Thoracic aorta (tissue), 2 donors: Measurements from ENCODE around the gene NFE2L2. TPM values are rescaled to one million over a fixed set of nuclear protein-coding genes. Genes with fewer than 3 reads are reported as not detected.

Experiments used
- ATAC-seq: fragments of 150-250 bp; one replicate; pipeline ENCODE4 v1.8.0; 2017; ENCODE audit warnings: low read depth; ENCODE audit not compliant: insufficient number of reproducible peaks, low FRiP score
- DNase-seq: peaks from one replicate; pipeline ENCODE4 v3.0.0-alpha.2; 2020; ENCODE audit warnings: low spot score
- H3K27ac ChIP-seq, 2 donors: fragments of 200-600 bp; sonication (generic); 1 replicate in 1 of 2; 2 replicates in 1 of 2; pipeline ENCODE4 v1.5.1; 2016; ENCODE audit warnings: mild to moderate bottlenecking in 2 of 2, moderate library complexity in 2 of 2
- H3K27me3 ChIP-seq: fragments of 200-600 bp; sonication (generic); replicated peaks from 2 replicates; pipeline ENCODE4 v1.6.0; 2016; ENCODE audit warnings: mild to moderate bottlenecking; ENCODE audit not compliant: insufficient read depth
- H3K36me3 ChIP-seq: fragments of 200-600 bp; sonication (generic); one replicate; pipeline ENCODE4 v1.5.1; 2016
- H3K4me1 ChIP-seq, 2 donors: fragments of 200-600 bp; sonication (generic); 1 replicate in 1 of 2; 2 replicates in 1 of 2; pipeline versions ENCODE4 v1.5.1 to v1.6.0; 2016; ENCODE audit warnings: low read depth in 2 of 2, mild to moderate bottlenecking in 1 of 2; ENCODE audit not compliant: control insufficient read depth in 1 of 2
- H3K4me3 ChIP-seq: fragments of 200-600 bp; sonication (generic); 2 replicates; pipeline ENCODE4 v1.5.1; 2016; ENCODE audit warnings: mild to moderate bottlenecking
- H3K9me3 ChIP-seq: fragments of 200-600 bp; sonication (generic); 2 replicates; pipeline ENCODE4 v1.5.1; 2016
- CTCF ChIP-seq: fragments of 200-600 bp; sonication (generic); IDR thresholded peaks from one replicate; pipeline ENCODE4 v1.5.1; 2019; ENCODE audit warnings: antibody characterized with exemption
- total RNA-seq, 2 donors: library from RNA; depleted of rRNA; stranded (reverse); fragments of >200 nt; gene quantifications; one replicate each; pipeline versions ENCODE4 v1.1.0 to v1.2.3, GENCODE V29; 2016

The NFE2L2 gene
- total RNA-seq, 2 donors from 2014 or later, result 64.3 to 155 TPM

- H3K4me1 ChIP-seq, result peaks cover 14 to 61% of the 10 kb centered on the region in 2 donors
- TF ChIP-seq CTCF, result no peak
- no peaks in the 10 kb centered on the region for H3K36me3 ChIP-seq
- no peaks in the 10 kb centered on the region for H3K27me3 ChIP-seq
- no peak overlapping the region for H3K4me3 ChIP-seq
- no peak for DNase-seq
- H3K9me3 ChIP-seq, result no peaks in the 10 kb centered on the region
- H3K27ac ChIP-seq, result peak overlapping the region; percentile 74 to 79
- no peak for ATAC-seq
These were observed 15.3 kb upstream of the NFE2L2 start for GRCh38 chr2:177279847-177280246.

- DNase-seq (no peak), ATAC-seq (no peak)
- no peaks in the 10 kb centered on the region for H3K36me3 ChIP-seq
- H3K27me3 ChIP-seq, result no peaks in the 10 kb centered on the region
- H3K27ac ChIP-seq, result peak overlapping the region; percentile 71 to 84
- no peak for TF ChIP-seq CTCF
- H3K4me3 ChIP-seq, result peak overlapping the region; percentile 64
- peaks cover 15 to 59% of the 10 kb centered on the region in 2 donors for H3K4me1 ChIP-seq
- H3K9me3 ChIP-seq, result no peaks in the 10 kb centered on the region
These were observed 11.2 kb upstream of the NFE2L2 start for GRCh38 chr2:177275743-177276055.

GRCh38 chr2:177275040-177275742 is 10.7 kb upstream of the NFE2L2 start:
- ATAC-seq (peak; percentile 69), DNase-seq (no peak)
- no peaks in the 10 kb centered on the region for H3K27me3 ChIP-seq
- peaks cover 12 to 59% of the 10 kb centered on the region in 2 donors for H3K4me1 ChIP-seq
- peak overlapping the region; percentile 71 to 84 for H3K27ac ChIP-seq
- H3K36me3 ChIP-seq, result no peaks in the 10 kb centered on the region
- peak overlapping the region; percentile 64 for H3K4me3 ChIP-seq
- H3K9me3 ChIP-seq, result no peaks in the 10 kb centered on the region
- no peak for TF ChIP-seq CTCF

- Histone ChIP-seq H3K27ac (peak overlapping the region; percentile 38 to 84), H3K4me1 (peaks cover 9 to 44% of the 10 kb centered on the region in 2 donors), H3K9me3 (no peaks in the 10 kb centered on the region), H3K27me3 (no peaks in the 10 kb centered on the region), H3K36me3 (no peaks in the 10 kb centered on the region), H3K4me3 (no peak overlapping the region)
- ATAC-seq, result no peak
- DNase-seq, result no peak
- no peak for TF ChIP-seq CTCF
These were observed 8.9 kb upstream of the NFE2L2 start for GRCh38 chr2:177273408-177273807.

GRCh38 chr2:177272765-177273164 is 8.2 kb upstream of the NFE2L2 start:
- TF ChIP-seq CTCF, result no peak
- Histone ChIP-seq H3K4me3 (no peak overlapping the region), H3K9me3 (no peaks in the 10 kb centered on the region), H3K27ac (peak overlapping the region in 1 of 2 donors; percentile 84), H3K4me1 (peaks cover 9 to 38% of the 10 kb centered on the region in 2 donors), H3K36me3 (no peaks in the 10 kb centered on the region), H3K27me3 (no peaks in the 10 kb centered on the region)
- ATAC-seq, result no peak
- DNase-seq, result no peak
